ENCODE data around the gene TEP1. TPM values are rescaled to one million over a fixed set of nuclear protein-coding genes. Genes with fewer than 3 reads are reported as not detected.
A peak's percentile ranks its signal among the peaks of the same experiment; 100 is the strongest.
"Not testable (repeated sequence)": the region's sequence is repeated elsewhere in the genome, so short reads cannot be mapped to it uniquely, and the experiment has no call there.

Gene TEP1
- total RNA-seq, 2 donors from 2014 or later = 6.9 to 11.9 TPM

DNA sequence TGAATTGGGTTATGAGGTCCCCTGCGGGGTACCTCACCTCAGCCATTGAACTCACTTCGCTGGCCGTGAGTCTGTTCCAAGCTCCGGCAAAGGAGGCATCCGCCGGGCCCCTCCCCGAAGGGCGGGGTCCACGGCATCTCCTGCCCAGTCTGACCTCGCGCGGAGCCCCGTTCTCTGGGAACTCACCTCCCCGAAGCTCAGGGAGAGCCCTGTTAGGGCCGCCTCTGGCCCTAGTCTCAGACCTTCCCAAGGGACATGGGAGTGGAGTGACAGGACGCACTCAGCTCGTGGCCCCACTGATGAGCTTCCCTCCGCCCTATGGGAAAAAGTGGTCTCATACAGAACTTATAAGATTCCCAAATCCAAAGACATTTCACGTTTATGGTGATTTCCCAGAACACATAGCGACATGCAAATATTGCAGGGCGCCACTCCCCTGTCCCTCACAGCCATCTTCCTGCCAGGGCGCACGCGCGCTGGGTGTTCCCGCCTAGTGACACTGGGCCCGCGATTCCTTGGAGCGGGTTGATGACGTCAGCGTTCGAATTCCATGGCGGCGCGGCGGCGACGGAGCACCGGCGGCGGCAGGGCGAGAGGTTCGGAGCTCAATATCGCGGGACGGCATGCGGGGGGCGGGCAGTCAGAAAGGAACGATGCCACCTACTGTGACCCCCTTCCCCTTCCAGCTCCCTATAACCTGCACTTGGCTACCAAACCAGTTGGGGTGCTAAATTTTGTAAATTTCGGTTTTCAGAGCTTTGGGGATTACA is 70.0 kb downstream of the TEP1 start, which contains the start of gene PARP2:
Gene PARP2 (plus strand): TSS at position 544 of the 770 bp plus-strand sequence. CDS start 7 bp downstream, at position 551.
- DNase-seq (ENCODE audit: low spot score) = peak; percentile 99
- Histone ChIP-seq H3K4me1 (peaks cover 0 to 7% of the 10 kb centered on the region in 2 donors), H3K4me3 (peak within 1 kb of the TSS; percentile 58 to 72), H3K27ac (peak within 1 kb of the TSS; percentile 90 to 91), H3K36me3 (peaks cover 9% of the 10 kb centered on the region), H3K9me3 (no peaks in the 10 kb centered on the region), H3K27me3 (no peaks in the 10 kb centered on the region)
- TF ChIP-seq, protein P1, sequence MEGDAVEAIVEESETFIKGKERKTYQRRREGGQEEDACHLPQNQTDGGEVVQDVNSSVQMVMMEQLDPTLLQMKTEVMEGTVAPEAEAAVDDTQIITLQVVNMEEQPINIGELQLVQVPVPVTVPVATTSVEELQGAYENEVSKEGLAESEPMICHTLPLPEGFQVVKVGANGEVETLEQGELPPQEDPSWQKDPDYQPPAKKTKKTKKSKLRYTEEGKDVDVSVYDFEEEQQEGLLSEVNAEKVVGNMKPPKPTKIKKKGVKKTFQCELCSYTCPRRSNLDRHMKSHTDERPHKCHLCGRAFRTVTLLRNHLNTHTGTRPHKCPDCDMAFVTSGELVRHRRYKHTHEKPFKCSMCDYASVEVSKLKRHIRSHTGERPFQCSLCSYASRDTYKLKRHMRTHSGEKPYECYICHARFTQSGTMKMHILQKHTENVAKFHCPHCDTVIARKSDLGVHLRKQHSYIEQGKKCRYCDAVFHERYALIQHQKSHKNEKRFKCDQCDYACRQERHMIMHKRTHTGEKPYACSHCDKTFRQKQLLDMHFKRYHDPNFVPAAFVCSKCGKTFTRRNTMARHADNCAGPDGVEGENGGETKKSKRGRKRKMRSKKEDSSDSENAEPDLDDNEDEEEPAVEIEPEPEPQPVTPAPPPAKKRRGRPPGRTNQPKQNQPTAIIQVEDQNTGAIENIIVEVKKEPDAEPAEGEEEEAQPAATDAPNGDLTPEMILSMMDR (IDR thresholded peaks at IDR 0.05) = no peak

DNA sequence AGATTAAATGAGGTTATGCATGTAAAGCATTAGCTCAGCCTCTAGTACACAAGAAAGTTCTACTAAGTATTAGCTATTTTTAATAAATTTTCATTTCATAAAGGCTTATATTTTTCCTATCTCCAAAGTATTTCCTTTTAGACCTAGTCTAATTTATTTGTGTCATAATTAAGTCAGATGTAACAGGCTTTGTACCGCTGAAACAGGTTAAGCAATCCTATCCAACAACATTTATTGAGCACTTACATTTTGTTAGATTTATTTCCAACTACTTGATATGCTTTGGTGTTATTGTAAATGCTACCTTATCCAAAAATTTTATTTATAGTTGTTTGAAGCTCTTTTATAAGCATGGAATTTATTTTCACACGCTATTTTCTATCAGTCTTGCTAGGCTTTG is 71.7 kb downstream of the TEP1 start:
- Histone ChIP-seq H3K4me3 (peak overlapping the region; percentile 58 to 72), H3K27ac (peak overlapping the region; percentile 90 to 91), H3K36me3 (no peaks in the 10 kb centered on the region), H3K27me3 (no peaks in the 10 kb centered on the region), H3K4me1 (peaks cover 0 to 7% of the 10 kb centered on the region in 2 donors), H3K9me3 (no peaks in the 10 kb centered on the region)
- DNase-seq (ENCODE audit: low spot score) = no peak
- TF ChIP-seq, protein P1 (IDR thresholded peaks at IDR 0.05) = no peak

DNA sequence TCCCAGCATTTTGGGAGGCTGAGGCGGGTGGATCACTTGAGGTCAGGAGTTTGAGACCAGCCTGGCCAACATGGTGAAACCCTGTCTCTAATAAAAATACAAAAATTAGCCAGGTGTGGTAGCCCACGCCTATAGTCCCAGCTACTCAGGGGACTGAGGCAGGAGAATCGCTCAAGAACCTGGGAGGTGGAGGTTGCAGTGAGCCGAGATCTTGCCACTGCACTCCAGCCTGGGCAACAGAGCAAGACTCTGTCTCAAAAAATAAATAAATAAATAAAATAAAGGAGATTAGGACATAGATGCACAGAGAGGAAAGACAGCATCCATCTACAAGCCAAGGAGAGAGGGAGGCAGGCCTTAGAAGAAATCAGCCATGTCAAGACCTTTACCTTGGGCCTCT is 72.3 kb downstream of the TEP1 start:
- not testable (repeated sequence) for H3K27ac ChIP-seq, H3K4me1 ChIP-seq

DNA sequence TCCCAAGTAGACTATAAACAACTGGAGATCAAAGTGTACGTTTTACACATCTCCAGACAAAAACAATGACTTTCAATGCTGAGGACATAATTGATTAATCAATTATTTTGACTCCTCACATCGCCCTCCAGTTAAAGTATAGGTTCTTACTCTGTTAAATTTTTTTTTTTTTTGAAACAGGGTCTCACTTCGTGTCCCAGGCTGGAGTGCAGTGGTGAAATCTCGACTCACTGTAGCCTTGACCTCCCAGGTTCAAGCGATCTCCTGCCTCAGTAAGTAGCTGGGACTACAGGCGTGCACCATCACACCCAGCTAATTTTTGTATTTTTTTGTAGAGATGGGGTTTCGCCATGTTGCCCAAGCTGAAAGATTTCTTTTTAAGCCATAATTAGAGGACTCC is 79.3 kb downstream of the TEP1 start:
- H3K27ac ChIP-seq = peak overlapping the region; percentile 87 to 91
- TF ChIP-seq, protein P1 (IDR thresholded peaks at IDR 0.05) = no peak
- H3K4me1 ChIP-seq = peaks cover 2 to 21% of the 10 kb centered on the region in 2 donors
- peaks cover 4% of the 10 kb centered on the region for H3K36me3 ChIP-seq
- H3K4me3 ChIP-seq = no peak overlapping the region
- DNase-seq (ENCODE audit: low spot score) = no peak
- H3K27me3 ChIP-seq = no peaks in the 10 kb centered on the region
- H3K9me3 ChIP-seq = no peaks in the 10 kb centered on the region

More for the DNA sequence above, 72.3 kb downstream of the TEP1 start:
- not testable (repeated sequence) for H3K36me3 ChIP-seq; DNase-seq (ENCODE audit: low spot score); H3K27me3 ChIP-seq; H3K4me3 ChIP-seq; H3K9me3 ChIP-seq

DNA sequence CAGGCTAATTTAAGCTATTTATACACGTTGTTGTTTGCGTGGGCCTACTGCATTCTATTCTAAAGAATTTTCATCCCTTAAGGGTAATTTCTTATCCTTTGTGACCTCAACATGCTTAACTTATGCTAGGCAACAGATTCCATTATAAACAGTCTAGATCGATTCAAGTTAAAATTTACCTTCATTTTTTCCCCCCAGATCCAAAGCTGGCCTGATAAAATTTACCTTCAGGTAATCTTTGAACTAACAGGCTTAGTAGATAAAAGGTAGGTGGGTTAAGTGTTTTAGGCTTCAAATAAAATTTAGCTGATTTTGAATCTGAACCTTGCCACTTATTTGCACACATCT is 79.8 kb downstream of the TEP1 start:
- H3K27ac ChIP-seq = peak overlapping the region; percentile 87 to 91

More for the DNA sequence above, 79.8 kb downstream of the TEP1 start:
- H3K9me3 ChIP-seq = no peaks in the 10 kb centered on the region
- H3K4me1 ChIP-seq = peaks cover 2 to 21% of the 10 kb centered on the region in 2 donors
- peak overlapping the region; percentile 62 to 67 for H3K4me3 ChIP-seq
- H3K27me3 ChIP-seq = no peaks in the 10 kb centered on the region
- peaks cover 10% of the 10 kb centered on the region for H3K36me3 ChIP-seq
- TF ChIP-seq, protein P1 (IDR thresholded peaks at IDR 0.05) = no peak
- DNase-seq (ENCODE audit: low spot score) = no peak

All from right atrium auricular region (tissue), 2 donors.